WI38 (cell line): Measurements from ENCODE around the gene RALGAPA1.

Source experiments
- H3K4me3 ChIP-seq: 2 replicates; pipeline ENCODE4 v1.5.1; 2011; ENCODE audit warnings: low read depth, mild to moderate bottlenecking, control low read depth, low read length
- TF ChIP-seq, protein P1 (sequence below): IDR thresholded peaks from 2 replicates; pipeline ENCODE4 v1.5.1; 2012; ENCODE audit warnings: low read depth, mild to moderate bottlenecking, control low read depth, low read length

RALGAPA1 gene

DNA sequence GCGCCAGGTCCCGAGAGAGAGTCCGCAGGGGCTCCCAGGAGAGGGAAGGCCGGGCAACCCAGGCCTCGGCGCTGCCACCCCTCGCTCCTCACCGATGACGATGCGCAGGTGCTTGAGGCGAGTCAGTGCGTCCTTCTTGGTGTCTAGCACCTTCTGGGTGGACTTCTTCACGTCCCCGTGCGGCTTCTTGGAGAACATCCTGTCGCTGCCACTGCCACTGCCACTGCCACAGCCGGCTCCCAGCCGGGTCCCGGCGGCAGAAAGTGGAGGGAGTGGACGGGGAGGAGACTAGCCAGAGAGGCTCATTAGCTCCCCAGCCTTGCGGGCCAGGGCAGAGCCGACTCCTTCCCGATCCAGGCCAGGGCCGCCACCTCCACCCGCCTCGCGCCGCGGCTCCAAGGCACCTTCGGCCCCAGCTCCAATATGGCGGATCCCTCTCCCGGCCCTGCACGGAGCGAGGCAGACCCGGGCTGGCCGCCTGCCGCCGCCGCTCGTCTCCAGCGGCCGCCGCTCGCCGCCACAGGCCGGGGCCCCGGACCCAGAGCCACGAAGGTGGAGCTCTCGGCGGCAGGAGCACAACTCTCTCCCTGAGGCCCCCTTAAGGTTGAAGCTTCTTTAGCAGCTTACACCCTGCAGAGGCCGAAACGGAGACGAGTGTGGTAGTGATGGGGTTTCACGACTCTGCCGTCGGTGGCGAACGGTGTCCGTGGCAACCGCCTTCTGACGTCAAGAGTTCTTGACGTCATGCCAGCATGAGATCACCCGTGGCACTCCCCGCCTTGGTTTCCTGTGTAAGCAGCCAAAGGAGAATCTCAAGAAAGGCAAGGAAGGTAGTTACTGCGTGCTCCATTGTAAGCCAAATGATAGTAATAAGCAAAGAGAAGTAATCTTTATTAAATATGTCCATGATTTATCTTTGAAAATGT lies at the start of gene RALGAPA1:
Gene RALGAPA1 (minus strand): TSS at position 658 of the 926 bp plus-strand sequence. CDS start 460 bp downstream, at position 198.
- H3K4me3 ChIP-seq, result peak within 1 kb of the TSS; percentile 78
- TF ChIP-seq, protein P1, sequence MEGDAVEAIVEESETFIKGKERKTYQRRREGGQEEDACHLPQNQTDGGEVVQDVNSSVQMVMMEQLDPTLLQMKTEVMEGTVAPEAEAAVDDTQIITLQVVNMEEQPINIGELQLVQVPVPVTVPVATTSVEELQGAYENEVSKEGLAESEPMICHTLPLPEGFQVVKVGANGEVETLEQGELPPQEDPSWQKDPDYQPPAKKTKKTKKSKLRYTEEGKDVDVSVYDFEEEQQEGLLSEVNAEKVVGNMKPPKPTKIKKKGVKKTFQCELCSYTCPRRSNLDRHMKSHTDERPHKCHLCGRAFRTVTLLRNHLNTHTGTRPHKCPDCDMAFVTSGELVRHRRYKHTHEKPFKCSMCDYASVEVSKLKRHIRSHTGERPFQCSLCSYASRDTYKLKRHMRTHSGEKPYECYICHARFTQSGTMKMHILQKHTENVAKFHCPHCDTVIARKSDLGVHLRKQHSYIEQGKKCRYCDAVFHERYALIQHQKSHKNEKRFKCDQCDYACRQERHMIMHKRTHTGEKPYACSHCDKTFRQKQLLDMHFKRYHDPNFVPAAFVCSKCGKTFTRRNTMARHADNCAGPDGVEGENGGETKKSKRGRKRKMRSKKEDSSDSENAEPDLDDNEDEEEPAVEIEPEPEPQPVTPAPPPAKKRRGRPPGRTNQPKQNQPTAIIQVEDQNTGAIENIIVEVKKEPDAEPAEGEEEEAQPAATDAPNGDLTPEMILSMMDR, result peak; percentile 28

DNA sequence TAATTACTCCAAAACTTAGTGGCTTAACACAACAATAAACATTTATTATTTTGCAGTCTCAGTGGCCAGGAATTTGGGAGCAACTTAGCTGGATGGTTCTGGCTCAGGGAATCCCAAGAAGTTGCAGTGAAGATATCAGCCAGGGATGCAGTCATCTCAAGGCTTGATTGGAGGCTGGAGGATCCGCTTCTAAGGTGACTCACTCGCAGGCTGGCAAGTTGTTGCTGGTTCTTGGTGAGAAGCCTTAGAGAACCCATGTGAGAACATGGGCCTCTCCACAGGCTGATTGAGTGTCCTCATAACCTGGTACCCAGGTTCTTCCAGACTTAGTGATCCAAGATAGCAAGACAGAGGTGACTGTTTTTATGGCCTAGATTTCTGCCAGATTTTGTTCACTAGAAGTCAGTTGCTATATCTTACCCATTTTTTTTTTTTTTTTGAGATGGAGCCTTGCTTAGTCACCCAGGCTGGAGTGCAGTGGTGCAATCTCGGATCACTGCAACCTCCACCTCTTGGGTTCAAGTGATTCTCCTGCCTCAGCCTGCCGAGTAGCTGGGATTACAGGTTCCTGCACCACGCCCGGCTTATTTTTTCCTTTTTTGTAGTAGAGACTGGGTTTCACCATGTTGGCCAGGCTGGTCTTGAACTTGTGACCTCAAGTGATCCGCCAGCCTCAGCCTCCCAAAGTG lies 49.6 kb upstream of the RALGAPA1 start:
- TF ChIP-seq, protein P1, result no peak
- no peak overlapping the region for H3K4me3 ChIP-seq

DNA sequence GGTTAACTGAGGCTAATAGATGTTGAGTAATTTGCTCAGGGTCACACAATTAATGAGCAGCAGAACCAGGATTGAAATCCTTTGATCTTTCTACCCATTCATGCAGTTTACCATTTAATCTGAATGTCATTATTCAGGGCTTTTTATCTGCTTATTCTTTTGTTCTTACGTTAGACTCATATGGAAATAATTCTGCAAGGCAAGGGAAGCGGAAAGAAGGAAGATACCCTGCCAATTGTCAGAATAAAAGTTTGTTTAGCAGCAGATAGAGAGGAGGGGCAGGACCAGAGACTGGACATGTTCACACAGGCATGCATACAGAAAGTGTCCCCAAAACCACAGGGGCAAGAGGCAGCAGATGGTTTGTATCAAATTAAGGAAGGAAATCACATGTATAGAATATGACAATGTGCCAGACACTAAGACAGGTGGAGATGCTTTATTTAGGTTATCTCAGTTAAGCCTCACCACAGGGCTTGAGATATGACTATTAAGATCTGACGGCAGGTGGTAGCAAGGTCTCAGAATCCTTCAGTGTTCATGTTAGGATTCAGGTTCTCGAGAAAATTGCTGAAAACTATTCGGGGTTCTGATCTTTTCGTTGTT lies 46.9 kb upstream of the RALGAPA1 start:
- no peak overlapping the region for H3K4me3 ChIP-seq
- TF ChIP-seq, protein P1, result no peak

DNA sequence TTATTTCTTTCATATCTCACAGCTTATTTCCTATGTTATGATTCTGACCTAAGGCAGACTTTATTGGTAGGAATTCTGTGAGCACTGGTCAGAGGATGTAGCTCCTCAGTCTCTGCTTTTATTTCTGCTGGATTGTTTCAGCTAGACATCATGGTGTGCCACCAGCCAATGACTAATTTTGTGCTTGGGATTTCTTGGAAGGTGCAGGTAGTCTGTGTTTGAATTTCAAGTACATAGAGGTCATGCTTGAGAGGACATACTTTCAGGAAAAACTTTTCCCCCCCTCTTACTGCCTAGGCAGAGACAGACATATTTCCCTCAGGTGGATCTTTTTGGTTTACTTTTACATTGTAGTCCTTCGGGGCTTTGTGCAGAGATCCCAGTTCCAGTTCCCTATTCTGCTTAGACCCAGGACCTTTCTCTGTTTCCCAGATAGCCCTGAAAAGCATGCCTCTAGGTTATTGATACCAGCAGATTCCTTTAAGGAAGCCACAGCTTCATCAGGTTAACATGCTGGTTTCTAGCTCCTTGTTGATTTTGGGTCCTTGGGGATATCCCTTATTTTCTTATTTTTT lies 45.7 kb upstream of the RALGAPA1 start:
- TF ChIP-seq, protein P1, result no peak
- no peak overlapping the region for H3K4me3 ChIP-seq

DNA sequence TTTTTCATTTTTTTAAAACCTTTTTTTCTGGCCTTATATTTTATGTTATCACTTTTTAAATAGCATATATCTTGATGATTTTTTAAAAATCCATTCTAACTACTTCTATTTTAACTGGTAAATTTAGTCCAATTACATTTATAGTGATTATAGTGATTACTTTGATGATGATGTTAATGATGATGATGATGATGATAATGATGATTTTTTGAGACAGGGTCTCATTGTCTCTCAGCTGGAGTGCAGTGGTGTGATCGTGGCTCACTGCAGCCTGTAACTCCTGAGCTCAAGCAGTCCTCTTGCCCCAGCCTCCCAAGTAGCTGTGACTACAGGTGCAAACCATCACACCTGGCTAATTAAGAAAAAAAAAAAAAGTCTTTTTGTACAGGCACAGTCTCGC lies 44.1 kb upstream of the RALGAPA1 start:
- TF ChIP-seq, protein P1, result no peak
- H3K4me3 ChIP-seq, result no peak overlapping the region

DNA sequence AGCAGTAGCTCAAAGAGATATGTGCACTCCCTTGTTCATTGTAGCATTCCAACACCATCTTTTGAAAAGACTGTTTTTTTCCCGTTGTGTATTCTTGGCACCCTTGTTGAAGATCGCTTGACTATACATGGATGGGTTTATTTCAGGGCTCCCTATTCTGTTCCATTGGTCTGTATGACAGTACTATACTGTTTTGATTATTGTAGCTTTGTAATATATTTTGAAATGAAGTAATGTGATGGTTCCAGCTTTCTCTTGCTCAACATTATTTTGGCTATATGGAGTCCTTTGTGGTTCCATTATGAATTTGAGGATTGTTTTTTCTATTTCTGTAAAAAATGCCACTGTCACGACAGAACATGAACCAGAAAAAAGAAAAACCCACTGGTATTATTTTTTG lies 42.7 kb upstream of the RALGAPA1 start:
- H3K4me3 ChIP-seq, result no peak overlapping the region
- TF ChIP-seq, protein P1, result no peak
